Stimulated activated CD4-positive, alpha-beta T cell treated with anti-CD3 and anti-CD28 coated beads, Interleukin-12 subunit alpha, Interleukin-12 subunit beta, amount 100 ng/mL, for 48 hours (primary cell): ENCODE results near the gene CLCN1.

Experiments
- DNase-seq, 3 donors: peaks; one replicate each; pipeline ENCODE4 v3.0.0-alpha.2; 2020; ENCODE audit warnings: low read depth in 2 of 3, low spot score in 1 of 3

CLCN1 gene

GRCh38 chr7:143395187-143396149 lies 79.6 kb downstream of the CLCN1 start:
- DNase-seq = no peak

GRCh38 chr7:143396182-143396581 lies 80.3 kb downstream of the CLCN1 start:
- no peak for DNase-seq

- DNase-seq = no peak
Measured at GRCh38 chr7:143396625-143397556, 81.0 kb downstream of the CLCN1 start.

GRCh38 chr7:143397710-143398530 lies 82.0 kb downstream of the CLCN1 start:
- no peak for DNase-seq

GRCh38 chr7:143398616-143399015 lies 82.7 kb downstream of the CLCN1 start:
- no peak for DNase-seq

- no peak for DNase-seq
Measured at GRCh38 chr7:143399151-143399550, 83.2 kb downstream of the CLCN1 start.

GRCh38 chr7:143399642-143400041 lies 83.7 kb downstream of the CLCN1 start:
- no peak for DNase-seq

- DNase-seq = no peak
Measured at GRCh38 chr7:143401265-143401664, 85.4 kb downstream of the CLCN1 start.
